ENCODE data around the gene ZNF44.

- TF ChIP-seq ZNF24 (IDR thresholded peaks at IDR 0.05) (no peak), IRF9 (tag; IDR thresholded peaks at IDR 0.05) (no peak), POLR2A (conservative IDR thresholded peaks at IDR 0.05) (no peak), ZFP1 (CRISPR knock-in tag; IDR thresholded peaks at IDR 0.05) (no peak), CTCF (IDR thresholded peaks at IDR 0.05 in 2 of 3, conservative IDR thresholded peaks at IDR 0.05 in 1 of 3; ENCODE audit: insufficient read depth in 2 of 3, low read depth in 1 of 3, low read length in 3 of 3) (no peak), POLR2AphosphoS2 (IDR thresholded peaks at IDR 0.05; ENCODE audit: low read length) (no peak), ZBTB49 (CRISPR knock-in tag; IDR thresholded peaks at IDR 0.05; ENCODE audit: borderline replicate concordance) (no peak), ZNF143 (CRISPR knock-in tag; IDR thresholded peaks at IDR 0.05) (no peak), POLR2AphosphoS5 (IDR thresholded peaks at IDR 0.05; ENCODE audit: control insufficient read depth, insufficient read depth, low read depth, low read length) (no peak), SNAPC5 (CRISPR knock-in tag; IDR thresholded peaks at IDR 0.05) (no peak), TCF7L2 (IDR thresholded peaks at IDR 0.05; ENCODE audit: low read depth, low read length) (no peak), E4F1 (CRISPR knock-in tag; IDR thresholded peaks at IDR 0.05; ENCODE audit: borderline replicate concordance) (no peak), SP1 (CRISPR knock-in tag; IDR thresholded peaks at IDR 0.05) (no peak), SMARCB1 (IDR thresholded peaks at IDR 0.05; ENCODE audit: insufficient read length, low read depth) (no peak)
Observed at GRCh38 chr19:12278713-12279112, 16.0 kb downstream of the ZNF44 start.

Data from K562 (cell line).